Kidney (tissue), 14 donors: ENCODE measurements around the gene LAMA5. TPM values are rescaled to one million over a fixed set of nuclear protein-coding genes. Genes with fewer than 3 reads are reported as not detected.

Experiments
- DNase-seq, 5 donors: peaks; one replicate each; pipeline ENCODE4 v3.0.0-alpha.2; 2013 to 2020
- FAIRE-seq: peaks from 2 replicates; lab custom pipeline; 2012; peaks lifted over from hg19 to GRCh38; lab: Jason Lieb, UNC
- H3K27ac ChIP-seq, 2 donors: one replicate each; pipeline ENCODE4 v1.7.0; 2013; ENCODE audit warnings: low read depth in 2 of 2, low read length in 2 of 2, inconsistent platforms in 1 of 2
- H3K27me3 ChIP-seq: one replicate; pipeline ENCODE4 v1.7.1; 2013; ENCODE audit warnings: low read length, inconsistent platforms; ENCODE audit not compliant: control insufficient read depth, insufficient read depth
- H3K36me3 ChIP-seq, 3 donors: one replicate each; pipeline versions ENCODE4 v1.7.0 to v1.7.1; 2013; ENCODE audit warnings: low read length in 3 of 3, control low read depth in 1 of 3, inconsistent platforms in 1 of 3; ENCODE audit not compliant: insufficient read depth in 3 of 3, control insufficient read depth in 2 of 3
- H3K4me1 ChIP-seq, 3 donors: one replicate each; pipeline versions ENCODE4 v1.7.0 to v1.7.1; 2013; ENCODE audit warnings: low read length in 3 of 3, inconsistent platforms in 1 of 3, low read depth in 1 of 3; ENCODE audit not compliant: control insufficient read depth in 2 of 3, insufficient read depth in 2 of 3
- H3K4me3 ChIP-seq, 3 donors: one replicate each; pipeline versions ENCODE4 v1.7.0 to v1.8.1; 2013; ENCODE audit warnings: low read length in 3 of 3, control low read depth in 1 of 3, inconsistent platforms in 1 of 3
- H3K9ac ChIP-seq, 3 donors: one replicate each; pipeline versions ENCODE4 v1.7.0 to v1.7.1; 2013; ENCODE audit warnings: low read length in 3 of 3, control low read depth in 1 of 3, inconsistent platforms in 1 of 3
- H3K9me3 ChIP-seq, 3 donors: one replicate each; pipeline versions ENCODE4 v1.7.0 to v1.7.1; 2013; ENCODE audit warnings: low read length in 3 of 3, control low read depth in 1 of 3, inconsistent platforms in 1 of 3; ENCODE audit not compliant: control insufficient read depth in 2 of 3, insufficient read depth in 1 of 3
- intact Hi-C: fragments of 100-400 bp; cut with DNase I; formaldehyde crosslinking; loops from one replicate; pipeline ENCODE4 v1.11.1; 2022
- polyA plus RNA-seq: library from polyadenylated mRNA; stranded (reverse); fragments of 350-450 nt; fragmentation: Illumina TruSeq; extraction: RNeasy Lipid Tissue Mini Kit (QIAGEN cat#74804); gene quantifications from one replicate; pipeline ENCODE4 v1.2.3, GENCODE V29; 2014; ENCODE audit warnings: low read depth, low replicate concordance; ENCODE audit not compliant: insufficient read depth
- total RNA-seq: library from RNA; stranded (reverse); fragmentation: NEBNext Ultra II Directional; extraction: Animal tissue kit (Norgen Biotek cat#: 25700); gene quantifications from one replicate; pipeline ENCODE4 v1.2.1, GENCODE V29; 2021
- TF ChIP-seq, protein P1 (sequence below): IDR thresholded peaks from 3 replicates; pipeline ENCODE4 v1.5.1; 2012; ENCODE audit warnings: mild to moderate bottlenecking, moderate library complexity, borderline replicate concordance; ENCODE audit not compliant: insufficient read depth; ENCODE audit errors: extremely low read depth
- donor health status: control.
- donor health status: control.
- donor health status: control.
- donor health status: control.
- donor health status: control.
- donor health status: DM: yes; HTN: yes; CAD: no.
- donor health status: Normal renal cell carcinoma (clear cell type).

LAMA5 gene
- total and polyA plus RNA-seq, 2 donors from 2014 or later = 94.0 to 342 TPM

DNA sequence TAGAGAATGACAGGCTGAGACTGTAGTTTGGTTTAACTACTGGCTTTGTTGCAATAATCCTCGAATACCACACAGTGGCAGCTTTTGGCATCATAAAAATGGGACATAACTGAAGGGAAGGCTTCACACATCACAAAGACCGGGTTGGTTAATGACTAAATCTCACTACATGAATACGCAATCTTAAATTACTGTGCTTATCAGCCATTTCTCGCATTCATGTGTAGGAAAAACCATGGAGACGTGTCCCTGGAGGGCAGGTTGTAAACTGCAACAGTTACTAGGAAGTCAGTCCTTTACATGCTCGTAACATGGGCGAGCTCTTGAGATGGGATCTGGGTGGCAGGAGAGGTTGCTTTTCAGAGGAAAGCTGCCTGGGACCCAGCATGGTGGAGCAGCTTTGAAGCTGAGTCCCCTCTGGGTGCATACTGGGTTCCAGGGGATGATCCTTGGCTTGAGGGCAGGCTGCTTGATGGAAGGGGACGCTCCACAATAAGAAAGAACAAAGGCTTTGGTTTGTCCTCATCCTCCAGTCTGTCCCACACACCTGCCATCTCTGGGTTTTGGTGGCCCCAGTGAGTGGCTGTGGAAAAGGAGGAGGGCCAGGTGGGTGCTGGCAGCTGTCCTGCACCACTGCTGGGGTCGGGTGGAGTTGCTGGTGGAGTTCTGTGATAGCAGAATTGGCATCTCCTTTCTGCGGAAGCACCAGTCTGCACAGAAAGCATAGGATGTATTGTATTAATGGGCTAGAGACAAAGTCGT lies 21.9 kb upstream of the LAMA5 start:
- H3K27me3 ChIP-seq = no peaks in the 10 kb centered on the region
- H3K9ac ChIP-seq = no peak overlapping the region
- no peak overlapping the region for H3K27ac ChIP-seq
- H3K4me1 ChIP-seq = peaks cover 0 to 13% (median 13%) of the 10 kb centered on the region in 3 donors
- H3K9me3 ChIP-seq = no peaks in the 10 kb centered on the region
- DNase-seq = no peak
- peaks cover 3 to 12% (median 5%) of the 10 kb centered on the region in 3 donors for H3K36me3 ChIP-seq
- FAIRE-seq = no peak
- TF ChIP-seq, protein P1, sequence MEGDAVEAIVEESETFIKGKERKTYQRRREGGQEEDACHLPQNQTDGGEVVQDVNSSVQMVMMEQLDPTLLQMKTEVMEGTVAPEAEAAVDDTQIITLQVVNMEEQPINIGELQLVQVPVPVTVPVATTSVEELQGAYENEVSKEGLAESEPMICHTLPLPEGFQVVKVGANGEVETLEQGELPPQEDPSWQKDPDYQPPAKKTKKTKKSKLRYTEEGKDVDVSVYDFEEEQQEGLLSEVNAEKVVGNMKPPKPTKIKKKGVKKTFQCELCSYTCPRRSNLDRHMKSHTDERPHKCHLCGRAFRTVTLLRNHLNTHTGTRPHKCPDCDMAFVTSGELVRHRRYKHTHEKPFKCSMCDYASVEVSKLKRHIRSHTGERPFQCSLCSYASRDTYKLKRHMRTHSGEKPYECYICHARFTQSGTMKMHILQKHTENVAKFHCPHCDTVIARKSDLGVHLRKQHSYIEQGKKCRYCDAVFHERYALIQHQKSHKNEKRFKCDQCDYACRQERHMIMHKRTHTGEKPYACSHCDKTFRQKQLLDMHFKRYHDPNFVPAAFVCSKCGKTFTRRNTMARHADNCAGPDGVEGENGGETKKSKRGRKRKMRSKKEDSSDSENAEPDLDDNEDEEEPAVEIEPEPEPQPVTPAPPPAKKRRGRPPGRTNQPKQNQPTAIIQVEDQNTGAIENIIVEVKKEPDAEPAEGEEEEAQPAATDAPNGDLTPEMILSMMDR = no peak
- H3K4me3 ChIP-seq = no peak overlapping the region
- intact Hi-C loops = no loop called here

DNA sequence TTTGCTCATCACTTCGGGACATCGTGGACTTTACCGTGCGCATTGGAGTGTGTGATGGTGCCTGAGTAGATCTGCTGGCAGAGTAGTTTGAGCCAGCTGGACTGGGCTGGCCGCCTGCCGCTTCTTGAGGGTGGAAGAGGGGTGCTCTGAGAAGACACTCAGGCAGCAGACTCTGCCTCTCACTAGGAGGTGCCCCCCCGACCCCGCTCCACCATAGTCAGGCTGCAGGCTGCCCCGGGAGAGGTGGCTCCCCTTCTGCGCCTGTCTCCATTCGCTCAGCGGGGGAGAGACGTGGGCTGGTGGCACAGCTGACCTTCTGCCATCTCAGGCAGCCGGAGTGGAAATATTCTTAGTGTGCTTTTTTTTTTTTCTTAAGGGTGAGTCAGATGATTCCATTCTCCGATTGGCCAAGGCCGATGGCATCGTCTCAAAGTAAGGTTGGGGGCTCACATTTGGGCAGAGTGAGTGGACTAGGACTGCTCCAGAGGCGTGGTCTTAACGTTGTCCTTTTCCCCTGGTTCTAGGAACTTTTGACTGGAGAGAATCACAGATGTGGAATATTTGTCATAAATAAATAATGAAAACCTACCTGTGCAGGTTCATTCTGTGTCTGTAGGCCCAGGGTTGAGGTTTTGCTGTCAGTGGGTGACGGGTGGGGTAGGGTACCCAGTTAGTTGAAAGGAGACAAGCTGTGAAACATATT lies 21.0 kb upstream of the LAMA5 start:
- H3K4me3 ChIP-seq = peak overlapping the region; percentile 80 to 90 (median 86)
- intact Hi-C loops = no loop called here
- H3K9ac ChIP-seq = peak overlapping the region; percentile 41 to 91 (median 88)
- no peaks in the 10 kb centered on the region for H3K9me3 ChIP-seq
- H3K36me3 ChIP-seq = peaks cover 3 to 12% (median 5%) of the 10 kb centered on the region in 3 donors
- TF ChIP-seq, protein P1 = no peak
- no peak overlapping the region for H3K27ac ChIP-seq
- no peaks in the 10 kb centered on the region for H3K27me3 ChIP-seq
- DNase-seq (no peak), FAIRE-seq (no peak)
- H3K4me1 ChIP-seq = peaks cover 0 to 13% (median 13%) of the 10 kb centered on the region in 3 donors

DNA sequence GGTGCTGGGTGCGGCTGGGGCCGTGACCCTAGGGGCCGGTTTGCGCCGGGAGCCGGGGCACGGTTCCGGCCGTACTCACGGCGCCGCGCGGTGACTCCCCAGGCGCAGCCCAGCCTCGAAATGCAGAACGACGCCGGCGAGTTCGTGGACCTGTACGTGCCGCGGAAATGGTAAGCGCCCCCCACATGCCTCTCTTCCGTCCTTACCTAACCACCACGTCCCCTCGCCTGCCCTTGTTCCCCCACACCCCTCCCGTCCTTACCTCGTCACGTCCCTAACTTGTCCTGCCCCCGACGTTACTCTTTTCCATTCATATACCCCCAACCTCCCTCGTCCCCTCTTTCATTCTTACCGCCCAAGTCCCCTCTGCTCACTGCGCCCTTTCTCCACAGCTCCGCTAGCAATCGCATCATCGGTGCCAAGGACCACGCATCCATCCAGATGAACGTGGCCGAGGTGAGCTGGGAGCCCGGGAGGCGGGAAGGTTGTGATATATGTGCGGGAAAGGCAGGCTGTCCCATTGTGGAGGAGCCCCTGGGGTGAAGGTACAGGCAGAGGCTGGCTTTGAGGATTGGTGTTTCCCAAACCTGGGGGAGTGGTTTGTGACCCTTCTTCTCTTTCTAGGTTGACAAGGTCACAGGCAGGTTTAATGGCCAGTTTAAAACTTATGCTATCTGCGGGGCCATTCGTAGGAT lies 20.3 kb upstream of the LAMA5 start:
- Histone ChIP-seq H3K36me3 (peaks cover 3 to 12% (median 5%) of the 10 kb centered on the region in 3 donors), H3K27ac (peak overlapping the region; percentile 51 to 93), H3K4me3 (peak overlapping the region; percentile 80 to 90 (median 86)), H3K9me3 (no peaks in the 10 kb centered on the region), H3K27me3 (no peaks in the 10 kb centered on the region), H3K9ac (peak overlapping the region; percentile 41 to 91 (median 88)), H3K4me1 (peaks cover 0 to 16% (median 16%) of the 10 kb centered on the region in 3 donors)
- intact Hi-C loops = no loop called here
- DNase-seq (peak in 1 of 5 donors; percentile 11), FAIRE-seq (no peak)
- TF ChIP-seq, protein P1 = no peak
